Loucy (cell line): Measurements from ENCODE around the gene HBD.
"Not testable (repeated sequence)": the region's sequence is repeated elsewhere in the genome, so short reads cannot be mapped to it uniquely, and the experiment has no call there.

Source experiments
- CTCF ChIP-seq: fragments of 200-600 bp; sonication (generic); conservative IDR thresholded peaks from 2 replicates; pipeline ENCODE4 v1.5.1; 2014; ENCODE audit warnings: mild to moderate bottlenecking, antibody characterized with exemption, low read length
- EZH2phosphoT487 ChIP-seq: fragments of 200-600 bp; IDR thresholded peaks from 2 replicates; pipeline ENCODE4 v1.6.1; 2018; ENCODE audit warnings: antibody characterized with exemption, mild to moderate bottlenecking, moderate library complexity, borderline replicate concordance

DNA sequence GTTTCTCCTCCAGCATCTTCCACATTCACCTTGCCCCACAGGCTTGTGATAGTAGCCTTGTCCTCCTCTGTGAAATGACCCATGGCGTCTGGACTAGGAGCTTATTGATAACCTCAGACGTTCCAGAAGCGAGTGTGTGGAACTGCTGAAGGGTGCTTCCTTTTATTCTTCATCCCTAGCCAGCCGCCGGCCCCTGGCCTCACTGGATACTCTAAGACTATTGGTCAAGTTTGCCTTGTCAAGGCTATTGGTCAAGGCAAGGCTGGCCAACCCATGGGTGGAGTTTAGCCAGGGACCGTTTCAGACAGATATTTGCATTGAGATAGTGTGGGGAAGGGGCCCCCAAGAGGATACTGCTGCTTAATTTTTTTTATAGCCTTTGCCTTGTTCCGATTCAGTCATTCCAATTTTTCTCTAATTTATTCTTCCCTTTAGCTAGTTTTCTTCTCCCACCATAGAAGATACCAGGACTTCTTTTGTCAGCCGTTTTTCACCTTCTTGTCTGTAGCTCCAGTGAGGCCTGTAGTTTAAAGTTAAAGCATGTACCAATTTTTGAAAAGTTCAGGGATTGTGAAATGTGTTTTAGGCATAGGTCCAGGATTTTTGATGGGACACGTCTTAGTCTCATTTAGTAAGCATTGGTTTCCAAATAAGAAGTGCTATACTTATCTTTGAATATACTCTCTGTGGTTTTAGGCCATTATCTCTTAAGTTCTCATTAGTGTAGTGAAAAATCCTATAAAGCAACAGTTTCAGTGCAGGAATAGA lies 20.5 kb upstream of the HBD start, which contains the start of gene HBG2:
- TF ChIP-seq CTCF, EZH2phosphoT487: not testable (repeated sequence)
